OCI-LY7 (cell line): Measurements from ENCODE around the gene UBA7.

Experiments used
- CTCF ChIP-seq: fragments of 200-600 bp; sonication (generic); conservative IDR thresholded peaks from 2 replicates; pipeline ENCODE4 v1.5.1; 2014; ENCODE audit warnings: mild to moderate bottlenecking, antibody characterized with exemption, low read length, moderate library complexity, mixed read lengths
- EZH2phosphoT487 ChIP-seq: fragments of 200-600 bp; sonication (generic); IDR thresholded peaks from 2 replicates; pipeline ENCODE4 v1.6.1; 2018; ENCODE audit warnings: low read depth, borderline replicate concordance, mild to moderate bottlenecking, mixed run types, antibody characterized with exemption, low read length, moderate library complexity, mixed read lengths

DNA sequence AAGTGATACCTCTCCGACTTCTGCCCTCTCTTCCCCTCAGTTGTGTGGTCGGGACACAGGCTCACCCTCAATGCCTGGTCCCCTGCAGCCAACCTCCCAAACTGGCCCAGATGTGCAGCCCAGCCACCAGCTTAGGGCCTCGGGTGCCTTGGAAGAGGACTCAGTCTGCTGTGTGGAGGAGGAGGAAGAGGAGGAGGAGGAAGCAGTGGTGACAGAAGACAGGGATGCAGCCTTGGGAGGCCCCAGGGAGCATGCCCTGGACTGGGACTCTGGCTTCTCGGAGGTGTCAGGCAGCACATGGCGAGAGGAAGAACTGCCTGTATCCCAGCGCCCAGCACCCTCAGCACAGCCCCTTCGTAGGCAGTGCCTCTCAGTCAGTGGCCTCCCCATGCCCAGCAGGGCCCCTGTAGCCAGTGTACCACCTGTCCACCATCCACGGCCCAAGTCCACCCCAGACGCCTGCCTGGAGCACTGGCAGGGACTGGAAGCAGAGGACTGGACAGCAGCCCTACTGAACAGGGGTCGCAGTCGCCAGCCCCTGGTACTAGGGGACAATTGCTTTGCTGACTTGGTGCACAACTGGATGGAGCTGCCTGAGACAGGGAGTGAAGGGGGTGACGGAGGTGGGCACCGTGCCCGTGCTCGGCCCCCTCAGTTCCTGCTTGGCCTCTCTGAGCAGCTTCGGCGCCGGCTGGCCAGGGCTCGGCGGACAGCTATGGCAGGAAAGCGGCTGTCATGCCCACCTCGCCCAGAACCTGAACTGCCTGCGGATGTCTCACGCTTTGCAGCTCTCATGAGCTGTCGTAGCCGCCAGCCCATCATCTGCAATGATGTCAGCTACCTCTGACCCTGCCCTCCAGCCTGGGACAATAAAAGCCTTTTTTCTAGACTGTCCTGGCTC lies 9.4 kb downstream of the UBA7 start:
- 0 out of 2 replicates have a peak, but pooled peaks have one; percentile 2 for TF ChIP-seq CTCF
- TF ChIP-seq EZH2phosphoT487 = no peak
